KMS-11 (cell line): ENCODE results near the gene PRICKLE2.

ENCODE experiments used
- H2AFZ ChIP-seq: fragments of 200-600 bp; sonication (generic); 2 replicates; pipeline ENCODE4 v1.6.1; 2016; ENCODE audit warnings: antibody characterized with exemption, mixed run types, low read depth
- H3K27ac ChIP-seq: fragments of 200-600 bp; sonication (generic); 2 replicates; pipeline ENCODE4 v1.6.1; 2016; ENCODE audit warnings: mild to moderate bottlenecking, mixed run types
- H3K27me3 ChIP-seq: fragments of 200-600 bp; sonication (generic); 2 replicates; pipeline ENCODE4 v1.6.1; 2017; ENCODE audit warnings: mild to moderate bottlenecking, low read depth, mixed run types, moderate library complexity; ENCODE audit not compliant: insufficient read depth
- H3K36me3 ChIP-seq: fragments of 200-600 bp; sonication (generic); 2 replicates; pipeline ENCODE4 v1.6.1; 2017; ENCODE audit warnings: mild to moderate bottlenecking, mixed run types; ENCODE audit not compliant: insufficient read depth
- H3K4me1 ChIP-seq: fragments of 200-600 bp; sonication (generic); 2 replicates; pipeline ENCODE4 v1.6.1; 2016; ENCODE audit warnings: mild to moderate bottlenecking, low read depth, mixed run types; ENCODE audit not compliant: poor library complexity, severe bottlenecking
- H3K4me2 ChIP-seq: fragments of 200-600 bp; sonication (generic); 2 replicates; pipeline ENCODE4 v1.7.0; 2016; ENCODE audit warnings: mild to moderate bottlenecking, mixed run types
- H3K4me3 ChIP-seq: fragments of 200-600 bp; sonication (generic); IDR thresholded peaks from 2 replicates; pipeline ENCODE4 v1.6.1; 2017; ENCODE audit warnings: low read depth, low read length, mixed read lengths; ENCODE audit not compliant: insufficient read depth
- H3K79me2 ChIP-seq: fragments of 200-600 bp; sonication (generic); 2 replicates; pipeline ENCODE4 v1.6.1; 2016; ENCODE audit warnings: low read depth, mixed run types; ENCODE audit not compliant: insufficient read depth
- H3K9ac ChIP-seq: fragments of 200-600 bp; sonication (generic); 2 replicates; pipeline ENCODE4 v1.6.1; 2016; ENCODE audit warnings: mild to moderate bottlenecking, mixed run types
- H4K20me1 ChIP-seq: fragments of 200-600 bp; sonication (generic); 2 replicates; pipeline ENCODE4 v1.6.1; 2016; ENCODE audit warnings: mild to moderate bottlenecking, mixed run types; ENCODE audit not compliant: insufficient read depth
- CTCF ChIP-seq: fragments of 200-600 bp; sonication (generic); conservative IDR thresholded peaks from 2 replicates; pipeline ENCODE4 v1.6.1; 2017; ENCODE audit warnings: low read depth, mild to moderate bottlenecking, antibody characterized with exemption, low read length, moderate library complexity, mixed read lengths

PRICKLE2 gene

GRCh38 chr3:64179860-64180259 is 45.4 kb downstream of the PRICKLE2 start:
- H3K9ac ChIP-seq, result no peak overlapping the region
- H3K36me3 ChIP-seq, result no peaks in the 10 kb centered on the region
- no peak overlapping the region for H3K4me2 ChIP-seq
- no peak overlapping the region for H2AFZ ChIP-seq
- H3K27me3 ChIP-seq, result no peaks in the 10 kb centered on the region
- no peaks in the 10 kb centered on the region for H3K4me1 ChIP-seq
- no peak overlapping the region for H3K27ac ChIP-seq
- no peak overlapping the region for H3K4me3 ChIP-seq
- H4K20me1 ChIP-seq, result no peaks in the 10 kb centered on the region
- H3K79me2 ChIP-seq, result no peaks in the 10 kb centered on the region
- TF ChIP-seq CTCF, result no peak

GRCh38 chr3:64179249-64179648 is 46.0 kb downstream of the PRICKLE2 start:
- no peaks in the 10 kb centered on the region for H3K79me2 ChIP-seq
- no peak overlapping the region for H3K27ac ChIP-seq
- no peaks in the 10 kb centered on the region for H3K4me1 ChIP-seq
- H3K27me3 ChIP-seq, result no peaks in the 10 kb centered on the region
- no peaks in the 10 kb centered on the region for H4K20me1 ChIP-seq
- TF ChIP-seq CTCF, result no peak
- no peaks in the 10 kb centered on the region for H3K36me3 ChIP-seq
- H3K4me2 ChIP-seq, result no peak overlapping the region
- no peak overlapping the region for H3K9ac ChIP-seq
- H2AFZ ChIP-seq, result no peak overlapping the region
- no peak overlapping the region for H3K4me3 ChIP-seq

- Histone ChIP-seq H3K4me3 (no peak overlapping the region), H2AFZ (no peak overlapping the region), H3K36me3 (no peaks in the 10 kb centered on the region), H3K27me3 (no peaks in the 10 kb centered on the region), H3K27ac (no peak overlapping the region), H4K20me1 (no peaks in the 10 kb centered on the region), H3K4me1 (no peaks in the 10 kb centered on the region), H3K79me2 (no peaks in the 10 kb centered on the region), H3K4me2 (no peak overlapping the region), H3K9ac (no peak overlapping the region)
- no peak for TF ChIP-seq CTCF
Observed at GRCh38 chr3:64178419-64178818, 46.8 kb downstream of the PRICKLE2 start.

GRCh38 chr3:64176461-64176996 is 48.7 kb downstream of the PRICKLE2 start:
- H3K4me1 ChIP-seq, result no peaks in the 10 kb centered on the region
- no peak overlapping the region for H3K4me2 ChIP-seq
- H3K4me3 ChIP-seq, result no peak overlapping the region
- H3K27me3 ChIP-seq, result no peaks in the 10 kb centered on the region
- no peak overlapping the region for H3K9ac ChIP-seq
- no peaks in the 10 kb centered on the region for H3K79me2 ChIP-seq
- no peak overlapping the region for H2AFZ ChIP-seq
- no peak overlapping the region for H3K27ac ChIP-seq
- no peaks in the 10 kb centered on the region for H3K36me3 ChIP-seq
- H4K20me1 ChIP-seq, result no peaks in the 10 kb centered on the region
- TF ChIP-seq CTCF, result no peak

GRCh38 chr3:64174328-64174727 is 50.9 kb downstream of the PRICKLE2 start:
- no peak overlapping the region for H3K27ac ChIP-seq
- no peak overlapping the region for H2AFZ ChIP-seq
- H3K36me3 ChIP-seq, result no peaks in the 10 kb centered on the region
- no peak overlapping the region for H3K4me2 ChIP-seq
- TF ChIP-seq CTCF, result no peak
- no peaks in the 10 kb centered on the region for H3K79me2 ChIP-seq
- no peaks in the 10 kb centered on the region for H3K27me3 ChIP-seq
- H4K20me1 ChIP-seq, result no peaks in the 10 kb centered on the region
- H3K4me1 ChIP-seq, result no peaks in the 10 kb centered on the region
- no peak overlapping the region for H3K4me3 ChIP-seq
- H3K9ac ChIP-seq, result no peak overlapping the region
